ENCODE data around the gene COG5.

The COG5 gene

GRCh38 chr7:107559864-107560263 lies 3.9 kb downstream of the COG5 start:
- Histone ChIP-seq H3K4me3 (ENCODE audit: severe bottlenecking) (no peak overlapping the region), H3K36me3 (ENCODE audit: low read depth) (peaks cover 50% of the 10 kb centered on the region), H3K27ac (ENCODE audit: poor library complexity, severe bottlenecking) (peak overlapping the region; percentile 90), H3K4me1 (ENCODE audit: insufficient read depth, poor library complexity, severe bottlenecking) (peaks cover 33% of the 10 kb centered on the region), H3K9me3 (ENCODE audit: severe bottlenecking) (no peaks in the 10 kb centered on the region), H3K27me3 (ENCODE audit: insufficient read depth, poor library complexity, severe bottlenecking) (no peaks in the 10 kb centered on the region)
- DNase-seq (ENCODE audit: low spot score) (no peak), ATAC-seq (ENCODE audit: low read depth) (peak; percentile 15; the same call in 1 of the 3 replicates)
- TF ChIP-seq CTCF (IDR thresholded peaks at IDR 0.05; ENCODE audit: poor library complexity, severe bottlenecking), result no peak

GRCh38 chr7:107555893-107556292 lies 7.8 kb downstream of the COG5 start:
- no peak overlapping the region for H3K4me3 ChIP-seq (ENCODE audit: severe bottlenecking)
- H3K36me3 ChIP-seq (ENCODE audit: low read depth), result peaks cover 73% of the 10 kb centered on the region
- TF ChIP-seq CTCF (IDR thresholded peaks at IDR 0.05; ENCODE audit: poor library complexity, severe bottlenecking), result no peak
- no peaks in the 10 kb centered on the region for H3K27me3 ChIP-seq (ENCODE audit: insufficient read depth, poor library complexity, severe bottlenecking)
- H3K27ac ChIP-seq (ENCODE audit: poor library complexity, severe bottlenecking), result no peak overlapping the region
- ATAC-seq (ENCODE audit: low read depth) (no peak), DNase-seq (ENCODE audit: low spot score) (no peak)
- H3K4me1 ChIP-seq (ENCODE audit: insufficient read depth, poor library complexity, severe bottlenecking), result peaks cover 19% of the 10 kb centered on the region
- no peaks in the 10 kb centered on the region for H3K9me3 ChIP-seq (ENCODE audit: severe bottlenecking)

- H3K27ac ChIP-seq (ENCODE audit: poor library complexity, severe bottlenecking), result no peak overlapping the region
- no peaks in the 10 kb centered on the region for H3K27me3 ChIP-seq (ENCODE audit: insufficient read depth, poor library complexity, severe bottlenecking)
- no peak for TF ChIP-seq CTCF (IDR thresholded peaks at IDR 0.05; ENCODE audit: poor library complexity, severe bottlenecking)
- no peak for ATAC-seq (ENCODE audit: low read depth)
- no peak overlapping the region for H3K4me3 ChIP-seq (ENCODE audit: severe bottlenecking)
- H3K4me1 ChIP-seq (ENCODE audit: insufficient read depth, poor library complexity, severe bottlenecking), result no peaks in the 10 kb centered on the region
- DNase-seq (ENCODE audit: low spot score), result no peak
- H3K36me3 ChIP-seq (ENCODE audit: low read depth), result peaks cover 55% of the 10 kb centered on the region
- no peaks in the 10 kb centered on the region for H3K9me3 ChIP-seq (ENCODE audit: severe bottlenecking)
Observed at GRCh38 chr7:107551936-107552335, 11.8 kb downstream of the COG5 start.

- no peak for TF ChIP-seq CTCF (IDR thresholded peaks at IDR 0.05; ENCODE audit: poor library complexity, severe bottlenecking)
- DNase-seq (ENCODE audit: low spot score), result no peak
- peaks cover 38% of the 10 kb centered on the region for H3K36me3 ChIP-seq (ENCODE audit: low read depth)
Observed at GRCh38 chr7:107544848-107545591, 18.7 kb downstream of the COG5 start.

GRCh38 chr7:107543338-107543993 lies 20.3 kb downstream of the COG5 start:
- H3K27me3 ChIP-seq (ENCODE audit: insufficient read depth, poor library complexity, severe bottlenecking), result no peaks in the 10 kb centered on the region
- H3K36me3 ChIP-seq (ENCODE audit: low read depth), result peaks cover 36% of the 10 kb centered on the region

More at GRCh38 chr7:107544848-107545591, 18.7 kb downstream of the COG5 start:
- ATAC-seq (ENCODE audit: low read depth), result no peak
- H3K4me3 ChIP-seq (ENCODE audit: severe bottlenecking), result no peak overlapping the region
- no peaks in the 10 kb centered on the region for H3K4me1 ChIP-seq (ENCODE audit: insufficient read depth, poor library complexity, severe bottlenecking)
- H3K9me3 ChIP-seq (ENCODE audit: severe bottlenecking), result peaks cover 9% of the 10 kb centered on the region
- no peak overlapping the region for H3K27ac ChIP-seq (ENCODE audit: poor library complexity, severe bottlenecking)
- no peaks in the 10 kb centered on the region for H3K27me3 ChIP-seq (ENCODE audit: insufficient read depth, poor library complexity, severe bottlenecking)

More at GRCh38 chr7:107543338-107543993, 20.3 kb downstream of the COG5 start:
- no peak overlapping the region for H3K27ac ChIP-seq (ENCODE audit: poor library complexity, severe bottlenecking)
- no peak for TF ChIP-seq CTCF (IDR thresholded peaks at IDR 0.05; ENCODE audit: poor library complexity, severe bottlenecking)
- H3K4me1 ChIP-seq (ENCODE audit: insufficient read depth, poor library complexity, severe bottlenecking), result no peaks in the 10 kb centered on the region
- DNase-seq (ENCODE audit: low spot score) (no peak), ATAC-seq (ENCODE audit: low read depth) (no peak)
- H3K4me3 ChIP-seq (ENCODE audit: severe bottlenecking), result no peak overlapping the region
- H3K9me3 ChIP-seq (ENCODE audit: severe bottlenecking), result peaks cover 9% of the 10 kb centered on the region
